ENCODE data around the gene REEP1. TPM values are rescaled to one million over a fixed set of nuclear protein-coding genes. Genes with fewer than 3 reads are reported as not detected.

Gene REEP1
- total RNA-seq, 2 donors from 2014 or later, result 20.9 to 22.7 TPM

DNA sequence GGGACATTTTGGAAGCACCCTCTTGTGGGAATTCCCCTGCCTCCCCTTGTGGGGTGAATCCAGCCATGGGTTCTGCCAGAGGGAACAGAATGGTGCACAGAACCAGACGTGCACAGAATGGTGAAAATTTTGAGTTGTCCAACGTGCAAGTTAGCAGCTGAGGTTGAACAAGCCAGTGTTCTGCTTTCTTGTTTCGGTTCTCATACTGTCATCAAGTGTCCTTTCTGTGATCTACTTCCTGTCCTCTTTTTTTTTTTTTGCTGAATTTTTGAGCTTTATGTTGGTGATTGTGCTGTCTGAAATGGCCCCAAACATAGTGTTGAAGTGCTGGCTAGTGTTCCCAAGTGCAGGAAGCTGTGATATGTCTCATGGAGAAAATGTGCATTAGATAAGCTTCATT is 21.5 kb upstream of the REEP1 start:
- Histone ChIP-seq H3K27ac (no peak overlapping the region), H3K4me1 (ENCODE audit: control insufficient read depth in 1 of 2, low read depth in 2 of 2) (no peaks in the 10 kb centered on the region), H3K4me3 (no peak overlapping the region), H3K27me3 (replicated peaks; ENCODE audit: insufficient read depth) (no peaks in the 10 kb centered on the region), H3K9me3 (no peaks in the 10 kb centered on the region), H3K36me3 (no peaks in the 10 kb centered on the region)
- ATAC-seq (ENCODE audit: insufficient number of reproducible peaks, low FRiP score, low read depth), result no peak
- TF ChIP-seq, protein P1, sequence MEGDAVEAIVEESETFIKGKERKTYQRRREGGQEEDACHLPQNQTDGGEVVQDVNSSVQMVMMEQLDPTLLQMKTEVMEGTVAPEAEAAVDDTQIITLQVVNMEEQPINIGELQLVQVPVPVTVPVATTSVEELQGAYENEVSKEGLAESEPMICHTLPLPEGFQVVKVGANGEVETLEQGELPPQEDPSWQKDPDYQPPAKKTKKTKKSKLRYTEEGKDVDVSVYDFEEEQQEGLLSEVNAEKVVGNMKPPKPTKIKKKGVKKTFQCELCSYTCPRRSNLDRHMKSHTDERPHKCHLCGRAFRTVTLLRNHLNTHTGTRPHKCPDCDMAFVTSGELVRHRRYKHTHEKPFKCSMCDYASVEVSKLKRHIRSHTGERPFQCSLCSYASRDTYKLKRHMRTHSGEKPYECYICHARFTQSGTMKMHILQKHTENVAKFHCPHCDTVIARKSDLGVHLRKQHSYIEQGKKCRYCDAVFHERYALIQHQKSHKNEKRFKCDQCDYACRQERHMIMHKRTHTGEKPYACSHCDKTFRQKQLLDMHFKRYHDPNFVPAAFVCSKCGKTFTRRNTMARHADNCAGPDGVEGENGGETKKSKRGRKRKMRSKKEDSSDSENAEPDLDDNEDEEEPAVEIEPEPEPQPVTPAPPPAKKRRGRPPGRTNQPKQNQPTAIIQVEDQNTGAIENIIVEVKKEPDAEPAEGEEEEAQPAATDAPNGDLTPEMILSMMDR (IDR thresholded peaks at IDR 0.05), result no peak
- no peak for DNase-seq (ENCODE audit: low spot score)

DNA sequence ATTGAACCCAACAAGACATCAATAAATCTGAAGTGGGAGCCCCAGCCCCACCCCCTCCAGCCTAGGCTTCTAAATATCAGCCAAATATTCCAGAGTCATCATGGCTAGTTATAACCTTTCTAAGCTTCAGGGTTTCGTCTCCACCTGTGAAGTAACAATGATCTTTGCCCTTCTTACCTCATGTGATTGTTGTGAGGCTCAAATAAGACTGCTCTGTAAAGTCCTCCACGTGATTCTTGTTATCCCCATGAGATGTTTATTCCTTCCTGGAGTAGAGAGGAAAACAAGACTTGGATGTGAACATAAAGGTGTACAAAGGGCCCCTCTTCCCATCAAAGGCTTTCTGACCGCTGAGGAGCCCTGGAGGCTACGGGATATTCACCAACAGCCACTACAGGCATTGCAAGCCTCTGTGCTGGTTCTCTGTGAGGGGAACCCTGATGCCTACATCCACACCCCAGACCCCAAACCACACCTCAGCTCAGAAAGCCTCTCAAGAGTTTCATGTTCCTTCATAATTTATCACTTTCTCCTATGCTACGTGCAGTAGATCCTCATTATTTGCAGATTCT is 20.1 kb upstream of the REEP1 start:
- no peak overlapping the region for H3K4me3 ChIP-seq
- no peaks in the 10 kb centered on the region for H3K9me3 ChIP-seq
- ATAC-seq (ENCODE audit: insufficient number of reproducible peaks, low FRiP score, low read depth), result no peak
- no peaks in the 10 kb centered on the region for H3K27me3 ChIP-seq (replicated peaks; ENCODE audit: insufficient read depth)
- H3K27ac ChIP-seq, result no peak overlapping the region
- no peaks in the 10 kb centered on the region for H3K4me1 ChIP-seq (ENCODE audit: control insufficient read depth in 1 of 2, low read depth in 2 of 2)
- no peaks in the 10 kb centered on the region for H3K36me3 ChIP-seq
- TF ChIP-seq, protein P1 (IDR thresholded peaks at IDR 0.05), result no peak
- no peak for DNase-seq (ENCODE audit: low spot score)

DNA sequence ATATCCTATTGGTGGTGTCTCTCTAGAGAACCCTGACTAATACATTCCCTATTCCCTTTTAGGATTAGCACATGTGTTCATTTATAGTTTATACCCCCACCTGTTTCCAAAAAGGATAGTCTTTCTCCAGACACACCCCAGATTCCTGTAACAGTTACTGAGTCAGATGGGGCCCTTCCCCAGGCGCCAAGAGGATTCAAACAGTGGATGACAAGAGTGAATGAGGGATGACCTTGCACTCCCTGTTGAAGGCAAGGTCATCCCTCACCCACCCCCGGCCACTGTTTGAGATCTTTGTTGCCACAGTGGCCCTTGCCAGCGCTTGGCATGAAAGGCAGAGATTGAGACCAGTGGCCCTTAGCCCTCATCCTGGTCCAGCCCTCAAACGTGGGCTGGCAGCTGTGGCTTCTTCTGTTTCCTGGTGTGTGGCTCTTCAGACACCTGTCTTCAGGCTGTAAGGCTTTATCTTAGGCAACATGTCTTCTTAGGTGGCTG is 15.3 kb upstream of the REEP1 start:
- Histone ChIP-seq H3K36me3 (no peaks in the 10 kb centered on the region), H3K27me3 (replicated peaks; ENCODE audit: insufficient read depth) (no peaks in the 10 kb centered on the region), H3K27ac (no peak overlapping the region), H3K4me3 (no peak overlapping the region), H3K4me1 (ENCODE audit: control insufficient read depth in 1 of 2, low read depth in 2 of 2) (no peaks in the 10 kb centered on the region), H3K9me3 (no peaks in the 10 kb centered on the region)
- DNase-seq (ENCODE audit: low spot score) (no peak), ATAC-seq (ENCODE audit: insufficient number of reproducible peaks, low FRiP score, low read depth) (no peak)
- TF ChIP-seq, protein P1 (IDR thresholded peaks at IDR 0.05), result no peak

DNA sequence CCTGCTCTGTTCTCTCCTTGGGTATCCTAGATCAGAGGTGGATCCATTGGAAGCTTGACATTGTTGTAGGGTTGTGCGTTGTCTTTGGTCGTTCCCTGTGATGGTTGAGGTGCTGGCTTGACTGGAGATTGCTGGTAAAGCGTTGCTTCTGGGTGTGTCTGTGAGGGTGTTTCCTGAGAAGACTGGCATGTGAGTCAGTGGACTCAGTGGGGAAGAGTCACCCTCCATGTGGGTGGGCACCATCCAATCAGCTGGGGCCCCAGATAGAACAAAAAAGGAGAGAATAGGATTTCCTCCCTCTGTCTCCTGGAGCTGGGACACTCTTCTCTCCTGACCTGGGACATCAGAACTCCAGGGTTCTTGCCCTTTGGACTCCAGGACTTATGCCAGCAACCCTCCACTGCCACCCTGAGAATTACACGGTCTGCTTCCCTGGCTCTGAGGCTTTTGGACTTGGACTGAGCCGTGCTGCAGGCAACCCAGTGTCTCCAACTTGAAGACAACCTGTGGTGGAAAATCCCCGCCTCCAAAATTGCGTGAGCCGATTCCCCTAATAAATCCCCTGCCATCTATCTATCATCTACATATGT is 14.8 kb upstream of the REEP1 start:
- H3K36me3 ChIP-seq, result no peaks in the 10 kb centered on the region
- DNase-seq (ENCODE audit: low spot score) (no peak), ATAC-seq (ENCODE audit: insufficient number of reproducible peaks, low FRiP score, low read depth) (no peak)
- TF ChIP-seq, protein P1 (IDR thresholded peaks at IDR 0.05), result no peak
- no peaks in the 10 kb centered on the region for H3K27me3 ChIP-seq (replicated peaks; ENCODE audit: insufficient read depth)
- H3K4me1 ChIP-seq (ENCODE audit: control insufficient read depth in 1 of 2, low read depth in 2 of 2), result no peaks in the 10 kb centered on the region
- H3K27ac ChIP-seq, result no peak overlapping the region
- H3K4me3 ChIP-seq, result no peak overlapping the region
- no peaks in the 10 kb centered on the region for H3K9me3 ChIP-seq

DNA sequence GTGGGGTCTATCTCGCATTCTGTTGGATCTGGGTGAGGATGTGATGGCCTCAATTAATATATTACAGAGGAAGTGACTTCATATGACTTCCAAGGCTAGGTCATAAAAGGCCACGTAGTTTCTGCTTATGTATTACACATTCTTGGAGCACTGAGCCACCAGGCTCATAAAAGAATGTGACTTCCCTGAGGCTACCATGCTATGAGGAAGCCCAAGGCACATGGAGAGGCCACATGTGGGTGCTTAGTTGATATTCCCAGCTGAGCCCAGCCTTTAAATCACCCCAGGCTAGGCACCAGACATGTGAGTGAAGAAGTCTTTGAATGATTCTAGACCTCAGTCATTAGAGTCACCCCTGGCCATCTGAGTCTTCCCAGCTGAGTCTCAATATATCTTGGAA is 13.3 kb upstream of the REEP1 start:
- H3K4me3 ChIP-seq, result no peak overlapping the region
- H3K27ac ChIP-seq, result no peak overlapping the region
- H3K27me3 ChIP-seq (replicated peaks; ENCODE audit: insufficient read depth), result no peaks in the 10 kb centered on the region
- no peaks in the 10 kb centered on the region for H3K9me3 ChIP-seq
- DNase-seq (ENCODE audit: low spot score) (no peak), ATAC-seq (ENCODE audit: insufficient number of reproducible peaks, low FRiP score, low read depth) (no peak)
- TF ChIP-seq, protein P1 (IDR thresholded peaks at IDR 0.05), result no peak
- H3K36me3 ChIP-seq, result no peaks in the 10 kb centered on the region
- no peaks in the 10 kb centered on the region for H3K4me1 ChIP-seq (ENCODE audit: control insufficient read depth in 1 of 2, low read depth in 2 of 2)
